NCI-H187 treated with DMSO at 0.1 percent for 48 hours (cell line): ENCODE measurements around the gene RAB9B.
A peak's percentile ranks its signal among the peaks of the same experiment; 100 is the strongest.
"Not testable (repeated sequence)": the region's sequence is repeated elsewhere in the genome, so short reads cannot be mapped to it uniquely, and the experiment has no call there.

ENCODE experiments used
- DNase-seq: peaks from one replicate; lab custom pipeline; 2025; lab: John Stamatoyannopoulos, UW

Gene RAB9B

GRCh38 chrX:103831803-103832544 lies at the start of gene RAB9B:
Gene RAB9B (minus strand): TSS chrX:103832257. CDS start chrX:103825784, 6,473 bp downstream.
- no peak for DNase-seq

GRCh38 chrX:103879339-103879738 lies 47.3 kb upstream of the RAB9B start:
- no peak for DNase-seq

- DNase-seq, result no peak
These were observed 46.5 kb upstream of the RAB9B start for GRCh38 chrX:103878466-103879122.

GRCh38 chrX:103877571-103877970 lies 45.5 kb upstream of the RAB9B start:
- no peak for DNase-seq

GRCh38 chrX:103864886-103865534 lies 33.0 kb upstream of the RAB9B start:
- no peak for DNase-seq

GRCh38 chrX:103864149-103864548 lies 32.1 kb upstream of the RAB9B start:
- DNase-seq, result no peak

- no peak for DNase-seq
These were observed 29.1 kb upstream of the RAB9B start for GRCh38 chrX:103861200-103861599.

GRCh38 chrX:103849558-103849957 lies 17.5 kb upstream of the RAB9B start:
- no peak for DNase-seq

- no peak for DNase-seq
These were observed 15.3 kb upstream of the RAB9B start for GRCh38 chrX:103847174-103847870.

GRCh38 chrX:103846386-103846785 lies 14.3 kb upstream of the RAB9B start:
- DNase-seq, result no peak

GRCh38 chrX:103845165-103845653 lies 13.2 kb upstream of the RAB9B start:
- no peak for DNase-seq

GRCh38 chrX:103839404-103839803 lies 7.3 kb upstream of the RAB9B start:
- no peak for DNase-seq

- no peak for DNase-seq
These were observed 685 bp downstream of the RAB9B start for GRCh38 chrX:103831342-103831802.

- DNase-seq, result no peak
These were observed 1.2 kb downstream of the RAB9B start for GRCh38 chrX:103830848-103831247.

- DNase-seq, result no peak
These were observed 3.5 kb downstream of the RAB9B start for GRCh38 chrX:103828529-103828928.

- DNase-seq, result no peak
These were observed 6.2 kb downstream of the RAB9B start for GRCh38 chrX:103825881-103826280.

- no peak for DNase-seq
These were observed 8.5 kb downstream of the RAB9B start for GRCh38 chrX:103823591-103823990.

- DNase-seq, result not testable (repeated sequence)
These were observed 11.3 kb downstream of the RAB9B start for GRCh38 chrX:103820802-103821201.

GRCh38 chrX:103818842-103819619 lies 13.0 kb downstream of the RAB9B start:
- no peak for DNase-seq

GRCh38 chrX:103817502-103817901 lies 14.6 kb downstream of the RAB9B start:
- peak; percentile 17 for DNase-seq

GRCh38 chrX:103817101-103817500 lies 15.0 kb downstream of the RAB9B start:
- not testable (repeated sequence) for DNase-seq
